NCI-H146 (cell line): ENCODE results near the gene SOX13.
A peak's percentile ranks its signal among the peaks of the same experiment; 100 is the strongest.

ENCODE experiments used
- DNase-seq: peaks from one replicate; lab custom pipeline; 2025; lab: John Stamatoyannopoulos, UW

SOX13 gene

DNA sequence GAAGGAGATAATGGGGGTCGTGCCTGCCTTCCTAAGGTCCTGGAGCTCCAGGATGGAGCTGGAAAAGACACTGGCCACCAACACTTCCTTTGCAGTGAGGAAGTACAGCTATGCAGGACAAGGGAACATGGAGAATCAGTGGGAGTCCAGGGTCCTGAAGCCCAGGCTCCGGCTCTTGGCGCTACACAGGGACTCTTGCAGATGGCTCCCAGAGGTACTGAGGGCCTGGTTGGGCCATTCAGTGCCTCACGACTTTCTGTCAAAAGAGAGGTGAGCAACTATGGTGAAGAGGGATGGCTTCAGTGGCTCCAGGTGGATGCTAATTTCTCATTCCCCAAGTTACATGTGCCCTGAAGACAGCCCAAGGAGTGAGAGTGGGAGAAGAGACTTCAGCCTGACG is 80.8 kb downstream of the SOX13 start:
- no peak for DNase-seq

DNA sequence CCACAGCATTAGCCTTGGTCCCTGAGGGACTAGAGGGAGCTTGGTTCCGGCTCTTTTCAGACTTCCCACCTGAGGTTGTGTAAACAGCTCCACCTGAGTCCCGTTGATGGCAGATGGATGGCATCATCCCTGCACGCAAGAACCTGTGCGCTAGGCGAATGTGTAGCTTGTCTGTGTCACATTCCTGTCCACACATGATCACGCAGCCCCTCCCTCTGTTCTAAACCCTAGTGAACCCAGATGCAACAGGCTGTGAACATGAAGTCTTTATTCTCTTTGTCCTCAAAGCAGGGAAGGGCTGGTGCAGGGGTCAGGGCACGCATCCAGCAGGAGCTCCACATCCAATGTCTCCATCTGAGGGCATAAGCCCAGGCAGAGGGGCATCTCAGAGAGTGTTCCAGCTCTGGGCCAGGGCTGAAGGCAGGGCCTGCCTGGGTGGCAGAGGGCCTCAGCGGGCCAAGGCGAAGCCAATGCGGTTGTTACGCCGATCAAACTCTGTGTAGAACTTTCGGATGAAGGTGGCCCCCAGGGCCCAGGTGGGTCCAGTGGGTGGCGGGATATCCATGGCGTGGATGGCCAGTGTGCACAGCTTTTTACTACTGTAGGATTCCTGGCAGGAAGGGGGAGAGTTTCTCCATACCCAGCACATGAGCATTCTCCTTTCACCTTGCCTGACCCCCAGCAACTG is 81.8 kb downstream of the SOX13 start:
- peak; percentile 34 for DNase-seq

DNA sequence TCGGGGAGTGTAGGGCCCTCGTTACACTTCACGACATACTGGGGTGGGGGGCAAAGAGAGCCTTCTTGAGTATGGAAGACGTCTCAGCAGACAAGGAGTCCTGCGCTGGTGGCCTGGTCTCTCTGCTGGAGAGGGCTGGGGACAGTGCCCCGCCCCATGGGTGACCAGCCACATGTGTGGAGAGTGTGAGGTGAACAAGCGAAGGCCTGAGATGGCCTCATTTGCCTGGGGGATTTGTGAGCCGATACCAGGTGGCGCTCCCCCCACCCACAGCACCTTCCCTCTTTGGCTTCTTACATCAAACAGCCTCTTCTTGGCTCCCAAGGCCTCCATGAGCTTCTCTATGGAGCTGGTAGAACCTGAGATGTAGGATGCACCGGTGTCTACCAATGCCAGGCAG is 83.0 kb downstream of the SOX13 start:
- no peak for DNase-seq

DNA sequence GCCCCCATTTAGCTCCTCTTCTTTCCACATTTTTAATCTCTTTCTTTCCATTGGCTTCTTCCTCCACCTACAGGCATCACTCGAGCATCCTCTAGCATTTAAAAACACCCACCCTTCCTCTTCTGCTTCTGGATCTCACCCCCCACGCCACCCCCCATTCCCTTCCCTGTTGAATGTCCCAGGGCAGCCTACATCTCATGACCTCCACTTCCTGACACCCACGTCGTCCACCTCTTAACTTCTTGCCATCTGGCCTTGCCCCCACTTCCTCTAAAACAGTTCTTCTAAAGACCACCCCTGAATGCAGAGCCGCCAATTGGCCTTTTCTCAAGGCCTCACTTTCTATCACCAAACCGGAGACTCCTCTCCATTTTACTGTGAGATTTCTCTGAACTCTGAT is 85.0 kb downstream of the SOX13 start:
- no peak for DNase-seq

DNA sequence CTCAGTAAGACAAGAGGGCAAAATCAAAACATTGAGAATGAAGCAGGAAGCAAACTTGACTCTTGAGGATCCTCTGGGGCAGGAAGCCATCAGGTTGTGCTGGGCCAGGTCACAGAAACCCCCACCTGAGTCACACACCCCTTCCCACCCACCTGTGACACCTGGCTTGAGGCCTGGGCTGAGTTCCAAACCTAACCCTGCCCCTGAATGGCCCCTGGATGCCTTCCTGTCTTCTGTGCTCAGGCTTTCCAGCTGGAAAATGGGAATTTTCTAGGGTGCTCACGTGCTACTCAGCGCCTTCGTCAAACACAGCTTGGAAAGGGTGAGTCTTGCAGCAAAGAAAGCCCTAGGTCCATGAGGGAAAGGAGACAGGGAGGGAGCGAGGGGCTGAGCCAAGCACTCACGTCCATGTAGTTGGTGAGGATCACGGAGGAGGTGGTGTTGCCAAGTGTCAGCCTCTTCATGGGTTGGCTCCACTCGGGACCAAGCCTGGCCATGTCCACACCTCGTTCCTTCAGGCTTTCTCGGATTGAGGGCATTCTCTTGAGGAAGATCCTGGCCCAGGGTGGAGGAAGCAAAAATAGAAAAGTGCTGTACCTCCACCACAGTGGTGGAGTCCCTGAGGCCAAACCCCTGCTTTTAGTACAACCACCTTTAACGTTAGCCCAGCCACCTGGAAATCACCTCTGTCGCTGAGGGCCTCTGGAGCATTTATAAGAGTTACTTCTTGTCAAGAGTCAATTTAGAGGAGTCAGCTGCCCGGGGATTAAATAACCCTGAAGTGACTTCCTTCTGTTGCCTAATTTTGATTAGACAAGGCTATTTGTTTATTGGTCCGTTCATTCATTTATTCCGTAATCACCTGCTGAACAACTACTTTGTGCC is 88.9 kb downstream of the SOX13 start:
- no peak for DNase-seq

DNA sequence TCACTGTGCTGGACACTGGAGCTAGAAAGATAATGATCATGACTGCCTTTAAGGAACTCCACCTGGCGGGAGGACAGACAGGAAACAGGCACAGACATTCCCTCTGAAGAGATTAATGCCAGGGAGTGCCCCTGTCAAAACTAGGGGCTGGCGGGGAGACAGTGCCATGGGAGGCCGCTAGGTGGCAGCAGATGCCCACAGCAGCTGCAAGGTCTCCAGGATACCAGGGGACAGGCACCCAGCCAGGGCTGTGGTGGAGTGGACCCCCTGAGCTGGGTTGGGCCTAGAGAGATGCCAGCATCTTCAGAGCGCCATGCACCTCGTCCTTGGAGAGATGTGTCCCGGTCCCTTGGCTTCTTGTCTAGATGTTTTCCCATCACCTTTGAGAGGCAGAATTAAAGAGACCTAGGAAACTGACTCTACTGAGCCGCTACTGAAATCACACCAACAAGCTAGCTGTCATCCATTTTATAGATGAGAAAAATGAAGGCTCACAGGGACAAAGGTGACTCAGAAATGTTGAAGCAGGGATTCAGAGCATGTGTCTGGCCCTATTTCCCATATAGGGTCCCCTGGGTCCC is 89.7 kb downstream of the SOX13 start:
- DNase-seq = peak; percentile 81

GRCh38 chr1:204166219-204166618 is 93.3 kb downstream of the SOX13 start, which contains the start of gene REN:
Gene REN (minus strand): TSS chr1:204166337. CDS start chr1:204166293, 44 bp downstream.
- DNase-seq = no peak

DNA sequence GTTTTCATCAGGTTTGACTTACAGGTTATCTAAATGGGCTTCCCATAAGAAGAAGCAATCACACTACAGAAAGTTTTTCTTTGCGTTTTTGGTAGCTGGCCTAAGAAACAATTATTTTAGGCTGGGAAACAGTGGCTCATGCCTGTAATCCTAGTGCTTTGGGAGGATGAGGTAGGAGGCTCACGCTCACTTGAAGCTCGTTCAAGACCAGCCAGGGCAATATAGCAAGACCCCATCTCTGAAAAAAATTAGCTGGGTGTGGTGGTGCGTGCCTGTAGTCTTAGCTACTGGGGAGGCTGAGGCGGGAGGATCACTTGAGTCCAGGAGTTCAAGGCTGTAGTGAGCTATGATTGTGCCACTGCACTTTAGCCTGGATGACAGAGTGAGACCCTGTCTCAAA is 94.8 kb downstream of the SOX13 start:
- no peak for DNase-seq

DNA sequence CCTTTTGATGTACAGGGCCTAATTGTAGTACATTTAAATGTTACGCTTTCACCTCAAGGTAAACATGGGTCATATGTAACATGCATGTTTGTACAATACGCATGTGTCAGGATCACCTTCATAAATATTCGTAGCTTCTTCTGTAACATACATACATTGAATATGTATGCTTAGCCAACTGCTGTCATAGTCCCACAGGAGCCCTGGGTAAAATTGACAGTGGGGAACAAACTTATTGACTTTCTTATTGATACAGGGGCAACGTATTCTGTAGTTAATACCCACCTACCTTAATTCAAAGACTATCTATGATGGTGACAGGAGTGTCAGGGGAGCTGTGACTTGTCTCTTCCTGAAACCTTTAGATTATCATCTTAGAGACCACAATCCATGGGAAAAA is 96.9 kb downstream of the SOX13 start:
- DNase-seq = no peak

- no peak for DNase-seq
These were observed 97.7 kb downstream of the SOX13 start for GRCh38 chr1:204170494-204171155.

- no peak for DNase-seq
These were observed 98.8 kb downstream of the SOX13 start for GRCh38 chr1:204171751-204172178.

DNA sequence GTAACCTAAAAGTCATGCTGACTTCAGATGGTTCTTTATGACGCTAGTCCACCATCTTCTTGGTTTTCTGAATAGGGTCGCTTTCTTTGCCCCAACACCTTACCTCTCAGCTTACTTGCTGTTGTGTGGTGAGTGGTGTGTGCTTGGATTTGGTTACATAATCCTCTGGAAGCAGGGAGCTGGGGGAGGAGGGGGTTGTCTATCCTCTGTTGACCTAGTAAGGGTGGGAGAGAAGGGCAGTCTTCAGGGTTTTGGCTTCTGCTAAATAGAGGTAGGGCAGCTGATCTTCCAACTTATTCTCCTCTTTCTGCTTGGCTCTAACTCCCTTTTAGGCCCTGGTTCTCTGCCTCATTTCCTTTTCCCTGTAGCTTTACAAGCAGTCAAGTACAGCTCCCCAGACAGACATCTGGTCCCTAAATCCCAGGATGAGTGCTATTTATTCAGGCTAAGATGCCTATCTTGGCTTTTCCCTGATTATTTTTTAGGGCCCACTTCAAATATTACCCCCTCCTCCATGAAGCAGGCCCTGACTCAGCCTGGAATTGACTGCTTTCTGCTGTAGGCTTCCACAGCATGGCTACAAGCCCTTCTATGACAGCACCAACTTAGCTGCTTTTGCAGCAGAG is 99.6 kb downstream of the SOX13 start:
- DNase-seq = no peak

- no peak for DNase-seq
These were observed 102.0 kb downstream of the SOX13 start for GRCh38 chr1:204174958-204175357.

- no peak for DNase-seq
These were observed 103.1 kb downstream of the SOX13 start for GRCh38 chr1:204176049-204176448.

DNA sequence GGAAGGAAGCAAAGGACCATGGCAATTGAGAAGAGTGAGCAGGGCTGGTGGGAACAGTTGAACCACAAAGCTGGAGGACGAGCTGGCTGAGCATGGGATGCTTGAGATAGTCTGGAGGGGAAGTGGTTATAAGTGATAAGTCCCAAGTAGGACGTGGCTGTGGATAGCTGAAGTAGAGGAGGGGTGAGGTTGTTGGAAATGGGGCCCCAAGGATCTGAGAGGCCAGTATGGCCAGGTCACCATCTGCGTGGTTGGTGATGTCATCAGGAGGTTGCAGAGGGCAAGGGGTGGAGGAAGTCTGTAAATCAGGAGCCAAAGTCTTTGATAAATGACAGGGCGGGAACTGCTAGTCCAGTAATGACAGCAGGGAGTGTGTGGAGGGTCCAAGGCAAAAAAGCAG is 104.2 kb downstream of the SOX13 start:
- DNase-seq = no peak
